ENCODE results near the gene ZNF443.

DNA sequence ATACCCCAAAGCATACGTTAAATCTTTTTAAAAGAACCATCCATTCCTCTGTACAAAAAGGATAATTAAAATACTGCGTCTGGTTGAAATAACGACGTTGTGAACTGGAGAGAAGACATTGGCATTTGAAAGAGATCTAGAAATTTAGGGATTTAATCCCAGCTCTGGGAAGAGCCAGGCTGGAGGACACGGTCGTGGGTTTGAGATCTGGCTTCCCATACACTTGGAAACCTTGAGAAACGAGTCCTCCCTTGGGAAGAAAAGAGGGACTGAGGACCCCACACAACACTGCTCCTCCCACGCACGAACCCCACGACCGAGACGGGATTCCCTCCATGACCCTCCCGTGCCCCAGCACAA lies 43.2 kb upstream of the ZNF443 start:
- TF ChIP-seq CTCF (IDR thresholded peaks at IDR 0.05) (no peak), POLR2A (IDR thresholded peaks at IDR 0.05) (no peak)

All from adrenal gland (tissue), 5 donors.